Measurements from ENCODE around the gene CAMK1.

CAMK1 gene

DNA sequence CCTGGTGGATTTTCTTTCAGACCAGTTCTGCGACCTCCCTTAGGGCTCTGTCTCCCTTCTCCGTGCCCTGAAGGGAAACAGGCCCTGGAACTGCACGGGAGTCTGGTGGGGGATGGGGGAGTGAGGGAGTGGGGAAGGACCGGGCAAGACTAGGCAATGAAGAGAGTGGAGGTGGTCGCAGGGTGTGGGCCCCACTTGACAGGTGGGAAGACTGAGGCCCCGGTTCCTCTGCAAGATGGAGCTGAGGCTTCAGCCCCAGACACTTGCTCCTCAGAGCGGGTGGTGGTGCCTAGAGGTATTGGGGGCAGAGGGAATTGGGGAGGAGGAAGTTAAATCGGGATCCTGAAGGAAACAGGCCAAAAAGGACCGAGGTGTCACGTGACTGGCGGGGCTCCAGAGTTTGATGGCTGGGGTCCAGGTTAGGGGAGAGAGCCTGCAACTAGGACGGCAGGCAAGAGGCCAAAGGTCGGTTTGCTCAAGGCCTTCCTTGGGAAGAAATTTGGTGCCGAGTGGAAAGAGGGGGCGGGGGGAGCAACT is 597 bp upstream of the CAMK1 start:
- Mint-ChIP-seq H3K4me3 (peak overlapping the region; percentile 85), H3K27me3 (no peaks in the 10 kb centered on the region), H3K36me3 (ENCODE audit: low read depth) (peaks cover 28% of the 10 kb centered on the region), H3K9me3 (no peaks in the 10 kb centered on the region), H3K27ac (peak overlapping the region; percentile 77), H3K4me1 (ENCODE audit: low read depth) (peaks cover 39% of the 10 kb centered on the region)
- no peak for DNase-seq

DNA sequence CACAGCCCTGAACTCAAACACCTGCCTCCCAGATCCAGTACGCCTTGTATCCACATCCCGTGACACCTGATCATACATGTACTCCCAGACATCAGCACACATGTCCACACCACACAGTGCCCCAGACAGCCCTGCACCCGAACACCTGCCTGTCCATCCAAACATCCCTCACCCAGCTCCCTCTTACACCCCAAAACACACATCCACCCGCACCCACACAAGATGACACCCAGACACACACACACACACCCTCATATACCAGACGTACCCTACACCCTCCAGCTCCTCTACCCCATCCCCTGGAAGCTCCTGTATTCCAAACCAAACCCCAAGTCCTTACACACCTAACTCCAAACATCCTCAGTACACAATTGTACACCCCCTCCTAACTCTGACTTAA is 735 bp downstream of the CAMK1 start:
- Mint-ChIP-seq H3K36me3 (ENCODE audit: low read depth) (peaks cover 39% of the 10 kb centered on the region), H3K4me3 (peak overlapping the region; percentile 85), H3K27ac (peak overlapping the region; percentile 81), H3K4me1 (ENCODE audit: low read depth) (peaks cover 41% of the 10 kb centered on the region), H3K9me3 (no peaks in the 10 kb centered on the region), H3K27me3 (no peaks in the 10 kb centered on the region)
- no peak for DNase-seq

DNA sequence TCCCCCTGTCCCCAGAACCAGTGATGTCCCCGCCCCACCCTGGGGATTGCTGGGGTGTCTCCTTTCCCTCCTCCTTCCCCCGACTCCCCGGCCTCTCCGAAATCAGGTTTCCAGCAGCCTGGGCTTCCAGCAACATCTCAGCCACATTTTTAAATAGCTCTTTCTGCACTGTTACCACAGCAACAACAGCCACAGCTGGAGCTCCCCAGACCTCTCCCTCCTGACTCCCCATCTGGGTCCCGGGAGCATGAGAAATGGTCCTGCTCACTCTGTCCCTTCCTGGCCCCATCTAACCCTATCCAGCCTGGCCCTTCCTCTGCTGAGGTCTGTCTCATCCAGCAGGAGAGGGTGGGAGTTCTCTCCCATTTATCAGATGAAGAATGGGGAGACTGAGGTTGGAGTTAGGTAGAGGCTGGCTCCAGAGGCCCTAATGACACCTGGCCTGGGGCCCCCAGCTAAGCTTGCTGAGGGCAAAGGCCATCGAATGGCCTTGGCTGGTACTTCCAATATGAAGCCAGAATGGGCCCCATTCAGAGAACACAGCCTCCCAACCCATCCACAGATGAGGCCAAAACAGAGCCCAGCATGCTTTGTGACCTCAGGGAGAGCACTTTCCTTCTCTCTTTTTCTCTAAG is 1.5 kb downstream of the CAMK1 start:
- Mint-ChIP-seq H3K36me3 (ENCODE audit: low read depth) (peaks cover 41% of the 10 kb centered on the region), H3K9me3 (no peaks in the 10 kb centered on the region), H3K4me3 (peak overlapping the region; percentile 85), H3K27ac (no peak overlapping the region), H3K4me1 (ENCODE audit: low read depth) (peaks cover 41% of the 10 kb centered on the region), H3K27me3 (no peaks in the 10 kb centered on the region)
- no peak for DNase-seq

DNA sequence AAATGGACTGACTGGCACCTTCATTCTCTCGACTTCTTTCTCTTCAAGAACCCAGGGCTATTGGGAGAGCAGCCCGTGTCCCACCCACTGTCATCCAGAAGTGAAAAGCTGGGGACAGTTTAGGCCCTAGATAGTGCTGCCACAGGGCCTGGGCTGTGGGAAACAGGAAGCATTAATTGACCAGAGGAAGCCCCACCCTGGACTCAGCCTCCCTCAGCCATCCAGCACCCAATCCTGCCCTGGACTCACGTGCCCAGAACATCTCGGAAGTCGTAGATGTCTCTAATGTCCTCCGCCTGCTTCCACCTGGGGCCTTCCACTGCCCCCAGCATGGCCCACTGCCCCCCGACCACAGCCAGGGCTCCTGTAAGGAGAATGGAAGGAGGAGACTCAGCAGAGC is 2.3 kb downstream of the CAMK1 start:
- peak overlapping the region; percentile 50 for H3K27ac Mint-ChIP-seq
- peaks cover 49% of the 10 kb centered on the region for H3K36me3 Mint-ChIP-seq (ENCODE audit: low read depth)
- H3K27me3 Mint-ChIP-seq = no peaks in the 10 kb centered on the region
- no peak for DNase-seq
- H3K9me3 Mint-ChIP-seq = no peaks in the 10 kb centered on the region
- no peak overlapping the region for H3K4me3 Mint-ChIP-seq
- peaks cover 41% of the 10 kb centered on the region for H3K4me1 Mint-ChIP-seq (ENCODE audit: low read depth)

DNA sequence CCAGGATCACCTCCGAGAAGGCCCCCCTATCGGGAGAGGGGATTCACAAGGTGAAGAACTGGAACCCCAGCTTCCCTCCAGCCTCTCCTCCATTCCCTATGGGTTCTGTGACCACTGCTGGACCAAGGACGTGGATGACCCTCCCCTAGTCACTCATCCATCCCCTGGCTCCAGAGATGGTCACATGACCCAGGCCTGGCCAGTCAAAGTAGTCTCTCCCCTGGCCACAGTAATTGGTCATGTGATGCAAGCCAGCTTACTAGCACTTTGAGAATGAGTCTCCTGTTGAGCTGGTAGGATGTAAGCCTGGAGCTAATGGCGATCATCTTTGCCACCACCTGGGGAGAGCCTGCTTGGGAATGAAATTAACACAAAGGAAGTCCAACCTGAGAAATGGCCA is 3.9 kb downstream of the CAMK1 start:
- no peaks in the 10 kb centered on the region for H3K27me3 Mint-ChIP-seq
- H3K4me1 Mint-ChIP-seq (ENCODE audit: low read depth) = peaks cover 44% of the 10 kb centered on the region
- peaks cover 65% of the 10 kb centered on the region for H3K36me3 Mint-ChIP-seq (ENCODE audit: low read depth)
- DNase-seq = no peak
- H3K27ac Mint-ChIP-seq = no peak overlapping the region
- no peak overlapping the region for H3K4me3 Mint-ChIP-seq
- no peaks in the 10 kb centered on the region for H3K9me3 Mint-ChIP-seq

DNA sequence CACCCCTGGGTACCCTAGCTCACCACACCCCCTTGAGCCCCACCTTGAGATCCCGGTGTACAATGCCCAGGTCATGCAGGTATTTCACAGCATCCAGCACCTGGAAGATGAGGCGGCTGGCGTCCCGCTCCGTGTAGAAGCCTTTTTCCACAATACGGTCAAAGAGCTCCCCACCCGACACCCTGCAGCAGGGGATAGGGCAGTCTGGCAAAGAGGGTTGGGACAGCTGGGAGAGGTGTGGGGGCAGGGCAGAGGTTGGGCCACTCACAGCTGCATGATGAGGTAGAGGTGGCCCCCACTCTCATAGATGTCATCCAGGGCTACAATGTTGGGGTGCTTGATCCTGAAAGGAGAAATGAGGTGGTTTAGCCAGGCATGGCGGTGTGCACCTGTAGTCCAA is 6.9 kb downstream of the CAMK1 start:
- Mint-ChIP-seq H3K27ac (no peak overlapping the region), H3K36me3 (ENCODE audit: low read depth) (peaks cover 86% of the 10 kb centered on the region), H3K9me3 (no peaks in the 10 kb centered on the region), H3K27me3 (no peaks in the 10 kb centered on the region), H3K4me1 (ENCODE audit: low read depth) (peaks cover 21% of the 10 kb centered on the region), H3K4me3 (no peak overlapping the region)
- DNase-seq = no peak

DNA sequence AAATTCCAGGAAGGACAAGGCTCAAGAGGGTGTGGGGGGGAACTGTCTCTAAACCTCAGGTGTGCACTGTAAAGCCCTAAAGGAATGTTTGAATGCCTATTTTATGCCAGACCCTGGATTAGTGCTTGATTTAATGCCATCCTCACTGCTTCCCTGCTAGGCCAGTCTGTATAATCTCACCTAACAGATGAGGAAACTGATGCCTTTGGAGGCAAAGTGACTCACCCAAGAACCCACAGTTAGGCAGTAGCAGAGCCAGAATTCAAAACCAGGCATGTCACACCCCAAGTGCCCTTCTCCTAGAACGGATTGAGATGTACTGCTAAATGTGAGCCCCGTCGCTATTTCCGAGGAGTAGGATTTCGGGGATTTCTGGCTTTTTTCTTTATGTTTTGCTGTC is 7.8 kb downstream of the CAMK1 start:
- Mint-ChIP-seq H3K27ac (no peak overlapping the region), H3K4me3 (no peak overlapping the region), H3K9me3 (no peaks in the 10 kb centered on the region), H3K27me3 (no peaks in the 10 kb centered on the region), H3K4me1 (ENCODE audit: low read depth) (peaks cover 12% of the 10 kb centered on the region), H3K36me3 (ENCODE audit: low read depth) (peaks cover 85% of the 10 kb centered on the region)
- DNase-seq = no peak

DNA sequence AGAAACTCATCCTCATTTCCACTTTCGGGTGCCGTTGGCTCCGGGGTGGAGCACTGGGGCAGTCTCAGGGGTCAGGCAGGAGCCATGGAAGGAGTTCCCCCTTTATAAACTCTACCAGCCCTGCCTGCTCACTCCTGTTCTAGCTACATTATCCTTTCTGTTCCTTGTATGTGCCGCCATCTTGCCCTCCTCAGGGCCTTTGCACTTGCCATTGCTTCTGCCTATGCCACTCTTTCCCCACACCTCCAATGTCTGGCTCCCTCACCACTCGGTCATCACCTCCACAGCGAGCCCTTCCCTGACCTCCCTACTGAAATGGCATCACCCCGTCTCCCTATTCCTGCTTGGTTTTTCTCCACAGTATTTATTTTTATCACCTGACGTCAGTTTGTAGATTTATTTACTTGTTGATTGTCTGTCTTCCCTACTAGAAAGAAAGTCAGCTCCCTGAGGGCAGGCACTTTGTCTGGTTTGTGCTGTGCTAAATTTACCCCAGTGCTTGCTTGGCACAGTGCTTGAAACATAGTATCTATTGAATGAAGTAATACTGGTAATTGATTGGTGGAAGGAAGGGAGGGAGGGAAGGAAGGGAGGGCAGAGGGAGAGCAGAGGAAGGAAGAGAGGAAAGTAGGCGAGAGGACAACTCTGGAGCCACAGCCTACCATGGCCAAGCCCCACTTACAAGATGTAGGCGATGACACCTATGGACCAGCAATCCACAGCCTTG is 8.8 kb downstream of the CAMK1 start:
- H3K36me3 Mint-ChIP-seq (ENCODE audit: low read depth) = peaks cover 87% of the 10 kb centered on the region
- H3K9me3 Mint-ChIP-seq = no peaks in the 10 kb centered on the region
- no peaks in the 10 kb centered on the region for H3K27me3 Mint-ChIP-seq
- no peak overlapping the region for H3K4me3 Mint-ChIP-seq
- no peak for DNase-seq
- no peak overlapping the region for H3K27ac Mint-ChIP-seq
- H3K4me1 Mint-ChIP-seq (ENCODE audit: low read depth) = peaks cover 10% of the 10 kb centered on the region

DNA sequence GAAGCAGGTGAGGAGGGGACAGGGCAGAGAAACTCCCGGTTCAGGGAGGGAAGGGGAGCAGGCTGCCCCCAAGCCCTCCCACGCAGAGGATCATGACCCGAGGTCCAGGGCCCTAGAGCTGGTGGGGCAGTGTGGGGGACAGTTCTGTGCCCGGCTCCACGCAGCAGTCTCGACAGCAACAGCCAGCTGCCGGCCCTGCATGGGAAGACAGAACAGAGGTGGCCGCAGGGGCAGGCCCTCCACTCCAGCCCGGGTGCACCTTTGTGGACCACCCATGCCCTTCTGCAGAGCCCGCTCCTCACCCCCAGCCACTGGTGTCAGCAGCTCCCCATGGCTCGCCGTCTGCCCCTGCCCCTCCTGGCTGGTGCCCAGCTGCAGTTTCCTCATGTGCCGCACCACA is 12.3 kb downstream of the CAMK1 start:
- Mint-ChIP-seq H3K9me3 (no peaks in the 10 kb centered on the region), H3K27me3 (no peaks in the 10 kb centered on the region), H3K4me1 (ENCODE audit: low read depth) (peaks cover 21% of the 10 kb centered on the region), H3K4me3 (no peak overlapping the region), H3K36me3 (ENCODE audit: low read depth) (peaks cover 91% of the 10 kb centered on the region), H3K27ac (peak overlapping the region; percentile 47)
- no peak for DNase-seq

DNA sequence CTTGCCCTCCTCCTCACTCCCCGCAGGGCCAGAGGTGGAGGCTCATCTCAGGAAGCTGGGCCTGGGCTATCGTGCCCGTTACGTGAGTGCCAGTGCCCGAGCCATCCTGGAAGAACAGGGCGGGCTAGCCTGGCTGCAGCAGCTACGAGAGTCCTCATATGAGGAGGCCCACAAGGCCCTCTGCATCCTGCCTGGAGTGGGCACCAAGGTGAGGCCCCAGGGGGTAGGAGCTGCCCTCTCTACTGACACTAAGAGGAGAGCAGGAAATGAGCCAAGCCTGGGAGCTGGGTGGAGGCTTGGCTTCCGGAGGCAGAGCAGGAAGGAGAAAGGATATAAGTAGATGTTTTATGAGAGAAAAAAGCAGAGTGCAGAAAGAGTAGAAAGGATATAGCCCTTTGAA is 15.1 kb downstream of the CAMK1 start:
- Mint-ChIP-seq H3K4me1 (ENCODE audit: low read depth) (peaks cover 40% of the 10 kb centered on the region), H3K27me3 (no peaks in the 10 kb centered on the region), H3K9me3 (no peaks in the 10 kb centered on the region), H3K27ac (peak overlapping the region; percentile 84), H3K4me3 (no peak overlapping the region), H3K36me3 (ENCODE audit: low read depth) (peaks cover 92% of the 10 kb centered on the region)
- DNase-seq = no peak

DNA sequence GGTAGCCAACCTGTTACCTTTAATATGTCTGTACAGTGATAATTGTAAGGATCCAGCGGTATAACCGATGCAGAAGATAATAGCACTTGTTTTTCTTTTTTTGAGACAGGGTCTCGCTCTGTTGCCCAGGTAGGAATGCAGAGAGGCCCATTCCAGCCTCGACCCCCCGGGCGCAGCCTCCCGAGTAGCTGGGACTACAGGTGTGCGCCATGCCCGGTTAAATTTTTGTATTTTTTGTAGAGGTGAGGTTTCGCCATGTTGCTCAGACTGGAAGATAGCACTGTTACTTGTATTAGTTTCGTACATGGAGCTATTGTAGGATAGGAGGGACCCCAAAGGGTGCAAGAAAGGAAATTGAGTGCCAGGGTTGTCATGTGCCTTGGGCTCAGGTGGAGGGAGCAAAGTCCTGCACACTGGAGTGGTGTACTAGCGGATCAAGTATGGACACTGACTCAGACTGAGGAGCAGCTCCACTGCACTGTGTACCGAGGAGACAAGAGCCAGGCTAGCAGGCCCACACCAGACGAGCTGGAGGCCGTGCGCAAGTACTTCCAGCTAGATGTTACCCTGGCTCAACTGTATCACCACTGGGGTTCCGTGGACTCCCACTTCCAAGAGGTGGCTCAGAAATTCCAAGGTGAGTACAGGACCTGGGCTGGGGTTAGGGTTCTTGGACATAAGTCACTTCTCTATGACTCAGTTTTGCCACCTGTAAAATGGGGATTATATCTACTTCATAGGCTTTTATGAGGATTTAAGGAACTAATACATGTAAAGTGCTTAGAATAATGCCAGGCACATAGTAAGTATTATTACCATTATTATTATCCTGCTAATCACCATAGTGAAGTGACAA is 19.0 kb downstream of the CAMK1 start:
- H3K27me3 Mint-ChIP-seq = no peaks in the 10 kb centered on the region
- peak overlapping the region; percentile 94 for H3K4me3 Mint-ChIP-seq
- H3K36me3 Mint-ChIP-seq (ENCODE audit: low read depth) = peaks cover 96% of the 10 kb centered on the region
- peaks cover 61% of the 10 kb centered on the region for H3K4me1 Mint-ChIP-seq (ENCODE audit: low read depth)
- no peaks in the 10 kb centered on the region for H3K9me3 Mint-ChIP-seq
- peak overlapping the region; percentile 96 for H3K27ac Mint-ChIP-seq
- peak; percentile 46 for DNase-seq

DNA sequence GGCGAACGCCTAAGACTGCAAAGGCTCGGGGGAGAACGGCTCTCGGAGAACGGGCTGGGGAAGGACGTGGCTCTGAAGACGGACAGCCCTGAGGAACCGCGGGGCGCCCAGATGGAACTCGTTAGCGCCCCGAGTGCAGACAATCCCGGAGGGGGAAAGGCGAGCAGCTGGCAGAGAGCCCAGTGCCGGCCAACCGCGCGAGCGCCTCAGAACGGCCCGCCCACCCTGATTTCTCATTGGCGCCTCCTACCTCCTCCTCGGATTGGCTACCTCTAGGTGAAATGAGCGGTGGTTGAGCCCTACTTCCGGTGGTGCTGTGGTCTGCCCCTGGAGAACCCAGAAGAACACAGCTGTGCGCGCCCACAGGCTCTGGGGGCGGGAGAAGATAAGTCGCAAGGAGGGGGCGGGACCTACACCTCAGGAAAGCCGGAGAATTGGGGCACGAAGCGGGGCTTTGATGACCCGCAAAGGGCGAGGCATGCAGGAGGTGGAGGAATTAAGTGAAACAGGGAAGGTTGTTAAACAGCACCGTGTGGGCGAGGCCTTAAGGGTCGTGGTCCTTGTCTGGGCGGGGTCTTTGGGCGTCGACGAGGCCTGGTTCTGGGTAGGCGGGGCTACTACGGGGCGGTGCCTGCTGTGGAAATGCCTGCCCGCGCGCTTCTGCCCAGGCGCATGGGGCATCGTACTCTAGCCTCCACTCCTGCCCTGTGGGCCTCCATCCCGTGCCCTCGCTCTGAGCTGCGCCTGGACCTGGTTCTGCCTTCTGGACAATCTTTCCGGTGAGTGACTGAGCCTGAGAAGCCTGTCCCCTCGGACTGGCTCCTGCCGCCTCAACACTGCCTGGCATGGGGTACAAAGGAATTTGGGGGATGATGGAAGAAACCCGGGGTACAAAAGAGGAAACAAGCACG is 19.8 kb downstream of the CAMK1 start, which contains the start of gene OGG1:
Gene OGG1, plus strand, starts transcription at position 308 of the 911 bp plus-strand sequence. Its CDS starts 335 bp downstream, at position 643.
- Mint-ChIP-seq H3K27me3 (no peaks in the 10 kb centered on the region), H3K9me3 (no peaks in the 10 kb centered on the region), H3K27ac (peak within 1 kb of the TSS; percentile 96), H3K36me3 (ENCODE audit: low read depth) (peaks cover 98% of the 10 kb centered on the region), H3K4me3 (peak within 1 kb of the TSS; percentile 94), H3K4me1 (ENCODE audit: low read depth) (peaks cover 60% of the 10 kb centered on the region)
- DNase-seq = peak; percentile 95

DNA sequence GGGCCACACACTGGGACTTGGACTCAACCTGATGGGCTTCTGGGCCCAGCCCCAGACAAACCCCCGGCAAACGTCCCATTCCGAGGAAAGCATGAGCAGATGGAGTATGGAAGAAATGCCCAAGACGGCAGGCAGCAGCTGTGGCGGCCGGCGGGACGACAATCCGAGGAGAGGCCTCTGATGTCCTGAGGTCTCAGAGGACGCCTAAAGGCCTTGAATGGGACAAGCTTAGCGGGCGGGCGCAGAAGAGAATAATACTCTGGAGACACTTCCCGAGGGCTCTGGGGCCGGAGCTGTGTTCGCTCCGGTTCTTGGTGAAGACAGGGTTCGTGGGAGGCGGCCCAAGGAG is 20.5 kb downstream of the CAMK1 start:
- H3K27ac Mint-ChIP-seq = peak overlapping the region; percentile 96
- DNase-seq = no peak
- no peaks in the 10 kb centered on the region for H3K9me3 Mint-ChIP-seq
- peaks cover 98% of the 10 kb centered on the region for H3K36me3 Mint-ChIP-seq (ENCODE audit: low read depth)
- H3K4me3 Mint-ChIP-seq = peak overlapping the region; percentile 94
- no peaks in the 10 kb centered on the region for H3K27me3 Mint-ChIP-seq
- H3K4me1 Mint-ChIP-seq (ENCODE audit: low read depth) = peaks cover 53% of the 10 kb centered on the region

DNA sequence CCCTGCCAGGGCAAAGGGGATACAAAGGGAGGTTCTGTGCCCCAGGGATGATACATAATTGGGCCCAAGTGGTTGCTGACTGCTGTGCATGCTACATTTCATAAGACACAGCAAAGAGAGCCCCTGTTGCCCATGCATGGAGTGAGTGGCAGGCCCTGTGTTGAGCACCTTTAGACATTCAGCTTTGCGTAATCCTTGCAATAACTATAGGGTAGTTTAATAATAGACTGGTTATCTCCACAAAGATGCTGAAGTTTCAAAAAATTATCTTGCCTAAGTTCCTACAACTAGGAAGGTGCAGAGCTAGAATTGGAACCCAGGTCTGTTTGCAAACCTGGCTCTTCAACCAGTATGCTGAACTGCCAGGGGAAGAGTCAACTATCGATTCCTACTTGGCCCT is 21.7 kb downstream of the CAMK1 start:
- no peak overlapping the region for H3K4me3 Mint-ChIP-seq
- no peaks in the 10 kb centered on the region for H3K27me3 Mint-ChIP-seq
- no peak for DNase-seq
- no peaks in the 10 kb centered on the region for H3K9me3 Mint-ChIP-seq
- no peak overlapping the region for H3K27ac Mint-ChIP-seq
- H3K36me3 Mint-ChIP-seq (ENCODE audit: low read depth) = peaks cover 100% of the 10 kb centered on the region
- H3K4me1 Mint-ChIP-seq (ENCODE audit: low read depth) = peaks cover 46% of the 10 kb centered on the region

Data from activated T-cell treated with anti-CD3 and anti-CD28 coated beads, Interleukin-2, amount 50 U/mL, for 24 hours (primary cell).